BJ (cell line): ENCODE results near the gene DNAH8. TPM values are rescaled to one million over a fixed set of nuclear protein-coding genes. Genes with fewer than 3 reads are reported as not detected.

Experiments used
- CTCF ChIA-PET: fragments of 350-600 bp; formaldehyde crosslinking; extraction: SDS; loops from one replicate; lab custom pipeline; 2021; ENCODE audit warnings: antibody characterized with exemption, inconsistent platforms; lab: Yijun Ruan, JAX
- POLR2A ChIA-PET: fragments of 300-600 bp; sonication (Branson Sonifier 250); formaldehyde crosslinking; extraction: SDS; loops from one replicate; lab custom pipeline; 2021; ENCODE audit warnings: antibody characterized with exemption; lab: Charles Lee
- DNase-seq: peaks from one replicate; pipeline ENCODE4 v3.0.0-alpha.2; 2011; ENCODE audit warnings: low read depth
- H3K27me3 ChIP-seq: 2 replicates; pipeline ENCODE4 v1.6.0; 2011; ENCODE audit warnings: low read length; ENCODE audit not compliant: control insufficient read depth, insufficient read depth
- H3K36me3 ChIP-seq: 2 replicates; pipeline ENCODE4 v1.5.1; 2011; ENCODE audit warnings: low read length; ENCODE audit not compliant: control insufficient read depth, insufficient read depth
- H3K4me3 ChIP-seq: 2 replicates; pipeline ENCODE4 v1.5.1; 2011; ENCODE audit warnings: low read depth, mild to moderate bottlenecking, control low read depth, low read length
- CTCF ChIP-seq: IDR thresholded peaks from 2 replicates; pipeline ENCODE4 v1.5.1; 2011; ENCODE audit warnings: low read depth, mild to moderate bottlenecking, control low read depth, inconsistent platforms, low read length, moderate library complexity; ENCODE audit not compliant: insufficient read depth
- polyA plus RNA-seq: library from polyadenylated mRNA; depleted of rRNA; stranded (reverse); fragments of >200 nt; gene quantifications from 2 replicates; pipeline ENCODE4 v1.2.3, GENCODE V29; 2011

DNAH8 gene
- polyA plus RNA-seq, 1 experiment = not detected

GRCh38 chr6:38722038-38722437 is 6.9 kb downstream of the DNAH8 start:
- ChIA-PET CTCF (no interaction called here), POLR2A (no interaction called here)
- no peak for TF ChIP-seq CTCF
- Histone ChIP-seq H3K4me3 (no peak overlapping the region), H3K36me3 (no peaks in the 10 kb centered on the region), H3K27me3 (peaks cover under 1% of the 10 kb centered on the region)
- DNase-seq = no peak

GRCh38 chr6:38722727-38723334 is 7.7 kb downstream of the DNAH8 start:
- CTCF ChIA-PET = no interaction called here

GRCh38 chr6:38723783-38724182 is 8.7 kb downstream of the DNAH8 start:
- CTCF ChIA-PET = no interaction called here
- no peaks in the 10 kb centered on the region; the same call in 1 of the 2 replicates for H3K27me3 ChIP-seq
- H3K4me3 ChIP-seq = no peak overlapping the region
- no peaks in the 10 kb centered on the region for H3K36me3 ChIP-seq
- DNase-seq = no peak
- POLR2A ChIA-PET = no interaction called here
- TF ChIP-seq CTCF = no peak

More at GRCh38 chr6:38722727-38723334, 7.7 kb downstream of the DNAH8 start:
- POLR2A ChIA-PET = no interaction called here
- Histone ChIP-seq H3K27me3 (no peaks in the 10 kb centered on the region; the same call in 1 of the 2 replicates), H3K36me3 (no peaks in the 10 kb centered on the region), H3K4me3 (no peak overlapping the region)
- DNase-seq = no peak
- no peak for TF ChIP-seq CTCF

- no peak overlapping the region for H3K4me3 ChIP-seq
- ChIA-PET CTCF (no interaction called here), POLR2A (no interaction called here)
- no peak for DNase-seq
- no peaks in the 10 kb centered on the region for H3K36me3 ChIP-seq
- no peaks in the 10 kb centered on the region; the same call in 1 of the 2 replicates for H3K27me3 ChIP-seq
- no peak for TF ChIP-seq CTCF
Observed at GRCh38 chr6:38724343-38724742, 9.2 kb downstream of the DNAH8 start.

GRCh38 chr6:38725414-38726183 is 10.5 kb downstream of the DNAH8 start:
- Histone ChIP-seq H3K27me3 (no peaks in the 10 kb centered on the region; the same call in 1 of the 2 replicates), H3K4me3 (no peak overlapping the region), H3K36me3 (no peaks in the 10 kb centered on the region)
- ChIA-PET POLR2A (no interaction called here), CTCF (interaction anchor here (1.3 kb wide), 1 partner anchor 9 kb away, joined by 3 read pairs; no protein-coding TSS in a partner anchor)
- no peak for DNase-seq
- no peak for TF ChIP-seq CTCF
